Activated CD8-positive, alpha-beta T cell treated with anti-CD3 and anti-CD28 coated beads for 36 hours (primary cell): Measurements from ENCODE around the gene SLC14A1. TPM values are rescaled to one million over a fixed set of nuclear protein-coding genes. Genes with fewer than 3 reads are reported as not detected.
A peak's percentile ranks its signal among the peaks of the same experiment; 100 is the strongest.

Source experiments
- ATAC-seq: fragments of 200-7000 bp; cut with Tn5 transposase; one replicate; pipeline ENCODE4 v1.10.0; 2021; ENCODE audit warnings: mild to moderate bottlenecking, moderate library complexity
- CTCF ChIA-PET: fragments of 350-600 bp; sonication (Branson Sonifier 250); formaldehyde crosslinking; loops from one replicate; lab custom pipeline; 2021; ENCODE audit warnings: antibody characterized with exemption; lab: Charles Lee
- POLR2A ChIA-PET: fragments of 350-600 bp; sonication (Branson Sonifier 250); formaldehyde crosslinking; loops from one replicate; lab custom pipeline; 2021; ENCODE audit warnings: antibody characterized with exemption; lab: Charles Lee
- DNase-seq: peaks from one replicate; pipeline ENCODE4 v3.0.0-alpha.2; 2020
- H3K27ac Mint-ChIP-seq: one replicate; pipeline ENCODE4 v1.8.0; 2021; ENCODE audit warnings: mild to moderate bottlenecking, mixed read lengths
- H3K27me3 Mint-ChIP-seq: one replicate; pipeline ENCODE4 v1.8.0; 2021; ENCODE audit warnings: mixed read lengths
- H3K36me3 Mint-ChIP-seq: one replicate; pipeline ENCODE4 v1.8.0; 2021; ENCODE audit warnings: low read depth, mixed read lengths
- H3K4me1 Mint-ChIP-seq: one replicate; pipeline ENCODE4 v1.8.0; 2021; ENCODE audit warnings: low read depth, mixed read lengths
- H3K4me3 Mint-ChIP-seq: one replicate; pipeline ENCODE4 v1.8.0; 2021; ENCODE audit warnings: mild to moderate bottlenecking, moderate library complexity, mixed read lengths
- H3K9me3 Mint-ChIP-seq: one replicate; pipeline ENCODE4 v1.8.0; 2021; ENCODE audit warnings: mixed read lengths
- CTCF ChIP-seq: fragments of 200-600 bp; IDR thresholded peaks from one replicate; pipeline ENCODE4 v1.8.0; 2022; ENCODE audit warnings: antibody characterized with exemption, mild to moderate bottlenecking
- intact Hi-C: fragments of 100-400 bp; cut with micrococcal nuclease; formaldehyde crosslinking; loops from one replicate; pipeline ENCODE4 v1.10.0; 2022
- total RNA-seq, 2 experiments: library from RNA; stranded (reverse); gene quantifications; one replicate each; pipeline ENCODE4 v1.2.3, GENCODE V29; 2021

The SLC14A1 gene
- total RNA-seq, 2 experiments from 2014 or later = 3.1 TPM

GRCh38 chr18:45783097-45784075, 59.4 kb downstream of the SLC14A1 start:
- Mint-ChIP-seq H3K9me3 (no peaks in the 10 kb centered on the region), H3K4me3 (no peak overlapping the region), H3K4me1 (peaks cover 3% of the 10 kb centered on the region), H3K36me3 (no peaks in the 10 kb centered on the region), H3K27me3 (peaks cover 3% of the 10 kb centered on the region), H3K27ac (no peak overlapping the region)
- DNase-seq (no peak), ATAC-seq (no peak)
- POLR2A ChIA-PET = no interaction called here
- TF ChIP-seq CTCF = no peak
- CTCF ChIA-PET = no interaction called here
- intact Hi-C loops = no loop called here

GRCh38 chr18:45785134-45785533, 61.2 kb downstream of the SLC14A1 start:
- Mint-ChIP-seq H3K27me3 (peaks cover 3% of the 10 kb centered on the region), H3K36me3 (no peaks in the 10 kb centered on the region), H3K4me1 (peaks cover 3% of the 10 kb centered on the region), H3K27ac (no peak overlapping the region), H3K9me3 (no peaks in the 10 kb centered on the region), H3K4me3 (no peak overlapping the region)
- DNase-seq (peak; percentile 51), ATAC-seq (peak; percentile 75)
- no peak for TF ChIP-seq CTCF
- CTCF ChIA-PET = no interaction called here
- intact Hi-C loops = no loop called here
- POLR2A ChIA-PET = no interaction called here

GRCh38 chr18:45786941-45787340, 63.0 kb downstream of the SLC14A1 start:
- intact Hi-C loops = no loop called here
- CTCF ChIA-PET = interaction anchor here (0.6 to 1.7 kb wide), 3 partner anchors 14 to 93 kb away, joined by 3 to 5 read pairs (median 3); no protein-coding TSS in a partner anchor

GRCh38 chr18:45787346-45787745, 63.4 kb downstream of the SLC14A1 start:
- Mint-ChIP-seq H3K9me3 (no peaks in the 10 kb centered on the region), H3K27ac (no peak overlapping the region), H3K27me3 (peaks cover 1% of the 10 kb centered on the region), H3K4me1 (peaks cover 3% of the 10 kb centered on the region), H3K36me3 (no peaks in the 10 kb centered on the region), H3K4me3 (no peak overlapping the region)
- POLR2A ChIA-PET = interaction anchor here (1.8 kb wide), 1 partner anchor 12 kb away, joined by 4 read pairs; no protein-coding TSS in a partner anchor
- TF ChIP-seq CTCF = no peak
- CTCF ChIA-PET = interaction anchor here (0.6 to 1.7 kb wide), 4 partner anchors 8 to 93 kb away, joined by 3 to 5 read pairs (median 4); no protein-coding TSS in a partner anchor
- intact Hi-C loops = no loop called here
- ATAC-seq (no peak), DNase-seq (no peak)

More at GRCh38 chr18:45786941-45787340, 63.0 kb downstream of the SLC14A1 start:
- peaks cover 1% of the 10 kb centered on the region for H3K27me3 Mint-ChIP-seq
- DNase-seq (no peak), ATAC-seq (no peak)
- no peak overlapping the region for H3K27ac Mint-ChIP-seq
- H3K4me1 Mint-ChIP-seq = peaks cover 3% of the 10 kb centered on the region
- no peaks in the 10 kb centered on the region for H3K36me3 Mint-ChIP-seq
- H3K9me3 Mint-ChIP-seq = no peaks in the 10 kb centered on the region
- no peak overlapping the region for H3K4me3 Mint-ChIP-seq
- POLR2A ChIA-PET = interaction anchor here (1.8 kb wide), 1 partner anchor 11 kb away, joined by 4 read pairs; no protein-coding TSS in a partner anchor
- TF ChIP-seq CTCF = no peak

- Mint-ChIP-seq H3K4me1 (peaks cover 3% of the 10 kb centered on the region), H3K9me3 (no peaks in the 10 kb centered on the region), H3K27ac (no peak overlapping the region), H3K27me3 (no peaks in the 10 kb centered on the region), H3K4me3 (no peak overlapping the region), H3K36me3 (no peaks in the 10 kb centered on the region)
- intact Hi-C loops = no loop called here
- CTCF ChIA-PET = interaction anchor here (1.7 kb wide), 1 partner anchor 10 kb away, joined by 4 read pairs; no protein-coding TSS in a partner anchor
- no peak for ATAC-seq
- POLR2A ChIA-PET = no interaction called here
- TF ChIP-seq CTCF = no peak
- DNase-seq = no peak
Measured at GRCh38 chr18:45788861-45789260, 64.9 kb downstream of the SLC14A1 start.
